Activated CD8-positive, alpha-beta T cell treated with anti-CD3 and anti-CD28 coated beads for 36 hours (primary cell): Measurements from ENCODE around the gene SLC25A51. TPM values are rescaled to one million over a fixed set of nuclear protein-coding genes. Genes with fewer than 3 reads are reported as not detected.

Experiments used
- ATAC-seq: fragments of 200-7000 bp; cut with Tn5 transposase; one replicate; pipeline ENCODE4 v1.10.0; 2021; ENCODE audit warnings: mild to moderate bottlenecking, moderate library complexity
- CTCF ChIA-PET: fragments of 350-600 bp; sonication (Branson Sonifier 250); formaldehyde crosslinking; loops from one replicate; lab custom pipeline; 2021; ENCODE audit warnings: antibody characterized with exemption; lab: Charles Lee
- POLR2A ChIA-PET: fragments of 350-600 bp; sonication (Branson Sonifier 250); formaldehyde crosslinking; loops from one replicate; lab custom pipeline; 2021; ENCODE audit warnings: antibody characterized with exemption; lab: Charles Lee
- DNase-seq: peaks from one replicate; pipeline ENCODE4 v3.0.0-alpha.2; 2020
- H3K27ac Mint-ChIP-seq: one replicate; pipeline ENCODE4 v1.8.0; 2021; ENCODE audit warnings: mild to moderate bottlenecking, mixed read lengths
- H3K27me3 Mint-ChIP-seq: one replicate; pipeline ENCODE4 v1.8.0; 2021; ENCODE audit warnings: mixed read lengths
- H3K36me3 Mint-ChIP-seq: one replicate; pipeline ENCODE4 v1.8.0; 2021; ENCODE audit warnings: low read depth, mixed read lengths
- H3K4me1 Mint-ChIP-seq: one replicate; pipeline ENCODE4 v1.8.0; 2021; ENCODE audit warnings: low read depth, mixed read lengths
- H3K4me3 Mint-ChIP-seq: one replicate; pipeline ENCODE4 v1.8.0; 2021; ENCODE audit warnings: mild to moderate bottlenecking, moderate library complexity, mixed read lengths
- H3K9me3 Mint-ChIP-seq: one replicate; pipeline ENCODE4 v1.8.0; 2021; ENCODE audit warnings: mixed read lengths
- CTCF ChIP-seq: fragments of 200-600 bp; IDR thresholded peaks from one replicate; pipeline ENCODE4 v1.8.0; 2022; ENCODE audit warnings: antibody characterized with exemption, mild to moderate bottlenecking
- intact Hi-C: fragments of 100-400 bp; cut with micrococcal nuclease; formaldehyde crosslinking; loops from one replicate; pipeline ENCODE4 v1.10.0; 2022
- total RNA-seq, 2 experiments: library from RNA; stranded (reverse); gene quantifications; one replicate each; pipeline ENCODE4 v1.2.3, GENCODE V29; 2021

Gene SLC25A51
- total RNA-seq, 2 experiments from 2014 or later: 27.1 to 27.2 TPM

GRCh38 chr9:37919246-37919955 is 15.5 kb upstream of the SLC25A51 start:
- no peak overlapping the region for H3K4me3 Mint-ChIP-seq
- H3K9me3 Mint-ChIP-seq: no peaks in the 10 kb centered on the region
- CTCF ChIA-PET: no interaction called here
- DNase-seq (no peak), ATAC-seq (no peak)
- no peaks in the 10 kb centered on the region for H3K27me3 Mint-ChIP-seq
- H3K4me1 Mint-ChIP-seq: no peaks in the 10 kb centered on the region
- no peak for TF ChIP-seq CTCF
- intact Hi-C loops: loop anchor here (10.0 kb wide), 3 partner anchors 105 to 485 kb away; no protein-coding TSS in a partner anchor
- POLR2A ChIA-PET: no interaction called here
- no peak overlapping the region for H3K27ac Mint-ChIP-seq
- no peaks in the 10 kb centered on the region for H3K36me3 Mint-ChIP-seq

- ChIA-PET CTCF (no interaction called here), POLR2A (no interaction called here)
- intact Hi-C loops: loop anchor here (10.0 kb wide), 3 partner anchors 106 to 486 kb away; no protein-coding TSS in a partner anchor
- DNase-seq (no peak), ATAC-seq (no peak)
- Mint-ChIP-seq H3K9me3 (no peaks in the 10 kb centered on the region), H3K27ac (no peak overlapping the region), H3K4me3 (no peak overlapping the region), H3K36me3 (no peaks in the 10 kb centered on the region), H3K27me3 (no peaks in the 10 kb centered on the region), H3K4me1 (no peaks in the 10 kb centered on the region)
- no peak for TF ChIP-seq CTCF
These were observed 14.8 kb upstream of the SLC25A51 start for GRCh38 chr9:37918665-37919170.

DNA sequence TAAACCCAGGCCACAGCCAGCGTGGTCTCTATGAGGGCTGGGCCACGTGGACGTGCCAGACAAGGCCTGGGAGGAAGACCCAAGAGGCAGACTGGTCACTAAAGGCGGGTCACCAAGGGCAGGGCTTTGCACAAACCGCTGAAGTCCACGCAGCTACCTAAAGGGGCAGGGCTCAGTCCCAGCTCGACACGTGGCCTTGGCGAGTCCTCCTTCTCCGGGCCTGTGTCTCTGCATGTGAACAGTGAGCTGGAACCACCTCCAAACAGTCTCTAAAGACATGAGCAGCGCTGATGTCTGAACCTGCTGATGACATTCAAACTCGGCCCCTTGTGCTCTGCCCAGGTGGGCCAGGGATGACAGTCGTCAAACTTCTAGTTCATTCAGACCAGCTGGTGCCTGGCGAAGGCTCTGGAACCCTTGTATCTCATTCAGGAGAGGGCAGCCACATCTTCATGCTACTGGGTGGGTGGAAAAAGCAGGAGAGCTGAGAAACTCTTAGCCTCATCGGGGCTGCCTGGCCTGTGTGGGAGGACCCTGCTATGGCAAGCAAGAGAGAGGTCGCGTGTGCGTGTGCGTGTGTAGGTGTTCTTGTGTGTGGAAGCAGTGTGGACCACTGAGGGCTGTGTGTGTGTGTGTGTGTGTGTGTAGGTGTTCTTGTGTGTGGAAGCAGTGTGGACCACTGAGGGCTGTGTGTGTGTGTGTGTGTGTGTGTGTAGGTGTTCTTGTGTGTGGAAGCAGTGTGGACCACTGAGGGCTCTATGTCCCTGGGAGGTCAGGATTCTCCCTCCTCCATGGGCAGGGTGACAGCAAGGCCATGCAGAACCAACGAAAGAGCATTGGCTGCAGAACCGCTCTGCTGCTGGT is 14.1 kb upstream of the SLC25A51 start:
- ChIA-PET CTCF (interaction anchor here (0.9 kb wide), 1 partner anchor 170 kb away, joined by 3 read pairs; no protein-coding TSS in a partner anchor), POLR2A (no interaction called here)
- ATAC-seq: no peak
- intact Hi-C loops: loop anchor here (10.0 kb wide), 3 partner anchors 107 to 487 kb away; no protein-coding TSS in a partner anchor
- Mint-ChIP-seq H3K27ac (no peak overlapping the region), H3K4me1 (no peaks in the 10 kb centered on the region), H3K36me3 (no peaks in the 10 kb centered on the region), H3K9me3 (no peaks in the 10 kb centered on the region), H3K27me3 (no peaks in the 10 kb centered on the region), H3K4me3 (no peak overlapping the region)
- TF ChIP-seq CTCF: no peak
- no peak for DNase-seq

DNA sequence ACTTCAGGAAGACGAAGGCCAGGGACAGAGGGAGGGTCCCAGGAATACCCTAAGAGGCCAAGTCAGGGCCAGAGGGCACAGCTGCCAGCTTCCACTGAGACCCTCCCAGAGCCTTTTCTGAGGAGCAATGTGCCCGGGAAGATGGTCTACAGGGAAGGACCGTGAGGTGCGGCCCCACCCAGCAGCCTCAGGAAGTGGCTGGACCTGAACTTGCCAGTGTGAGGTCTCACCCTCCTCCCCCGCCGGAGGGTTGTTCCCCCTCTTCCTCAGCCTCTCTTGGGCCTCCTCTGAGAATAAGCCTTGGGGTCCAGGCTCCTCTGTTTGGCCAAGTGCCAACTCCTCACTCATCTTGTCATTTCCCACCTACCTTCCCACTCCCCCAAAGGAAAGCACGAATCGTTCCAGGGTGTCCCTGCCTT is 13.4 kb upstream of the SLC25A51 start:
- intact Hi-C loops: loop anchor here (10.0 kb wide), 3 partner anchors 107 to 487 kb away; no protein-coding TSS in a partner anchor
- DNase-seq (no peak), ATAC-seq (no peak)
- Mint-ChIP-seq H3K36me3 (no peaks in the 10 kb centered on the region), H3K27ac (no peak overlapping the region), H3K4me3 (no peak overlapping the region), H3K4me1 (no peaks in the 10 kb centered on the region), H3K27me3 (no peaks in the 10 kb centered on the region), H3K9me3 (no peaks in the 10 kb centered on the region)
- POLR2A ChIA-PET: interaction anchor here (0.8 kb wide), 1 partner anchor 51 kb away, joined by 3 read pairs; no protein-coding TSS in a partner anchor
- CTCF ChIA-PET: interaction anchor here (0.9 kb wide), 1 partner anchor 171 kb away, joined by 3 read pairs; no protein-coding TSS in a partner anchor
- no peak for TF ChIP-seq CTCF
